ENCODE results near the gene TIAM2.
"Not testable (repeated sequence)": the region's sequence is repeated elsewhere in the genome, so short reads cannot be mapped to it uniquely, and the experiment has no call there.

The TIAM2 gene

GRCh38 chr6:155212616-155213380 is 217.7 kb downstream of the TIAM2 start:
- TF ChIP-seq CTCF (IDR thresholded peaks at IDR 0.05; ENCODE audit: extremely low read depth, insufficient read depth, missing control alignments): no peak
- in situ Hi-C loops (cut with MboI; ENCODE audit: low pct_unique_long_range_greater_than_20kb, low sequenced_read_pairs, unreplicated experiment): no loop called here
- DNase-seq (ENCODE audit: low spot score): no peak

DNA sequence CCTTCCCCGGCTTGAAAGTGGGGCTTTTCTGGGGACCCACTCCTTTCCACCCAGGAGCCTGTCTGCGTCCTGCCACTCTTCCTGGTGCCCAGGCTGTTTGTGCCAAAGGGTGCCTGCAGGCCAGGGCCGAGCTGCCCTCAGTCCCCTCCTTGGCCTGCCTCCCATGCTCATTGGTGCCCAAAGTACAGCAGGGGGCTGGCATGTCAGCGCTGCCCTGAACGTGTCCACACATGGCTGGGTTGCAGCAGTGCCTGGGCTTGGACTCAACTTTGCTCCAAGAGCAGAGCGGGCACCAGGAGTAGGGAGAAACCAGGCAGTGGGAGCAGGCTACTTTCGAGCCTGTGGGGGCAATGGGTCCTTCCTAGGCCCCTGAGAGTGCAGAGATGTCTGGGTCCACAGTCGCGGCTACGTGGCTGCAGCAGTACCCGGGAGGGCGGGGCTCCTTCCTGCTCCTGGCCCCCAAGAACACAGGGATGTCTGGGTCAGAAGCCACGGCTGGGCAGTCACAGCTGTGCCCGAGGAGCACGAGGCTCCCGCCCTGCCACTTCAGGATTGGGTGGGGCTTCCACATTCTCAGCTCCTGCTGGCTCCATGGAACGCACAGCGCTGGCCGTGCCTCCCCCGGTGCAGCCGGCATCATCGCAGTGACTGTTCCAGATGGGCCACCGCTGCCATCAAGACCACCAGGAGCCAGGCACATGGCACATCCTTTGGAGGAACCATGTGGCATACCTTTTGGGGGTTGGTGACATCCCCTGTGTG is 218.7 kb downstream of the TIAM2 start:
- in situ Hi-C loops (cut with MboI; ENCODE audit: low pct_unique_long_range_greater_than_20kb, low sequenced_read_pairs, unreplicated experiment): no loop called here
- no peak for DNase-seq (ENCODE audit: low spot score)
- no peak for TF ChIP-seq CTCF (IDR thresholded peaks at IDR 0.05; ENCODE audit: extremely low read depth, insufficient read depth, missing control alignments)

DNA sequence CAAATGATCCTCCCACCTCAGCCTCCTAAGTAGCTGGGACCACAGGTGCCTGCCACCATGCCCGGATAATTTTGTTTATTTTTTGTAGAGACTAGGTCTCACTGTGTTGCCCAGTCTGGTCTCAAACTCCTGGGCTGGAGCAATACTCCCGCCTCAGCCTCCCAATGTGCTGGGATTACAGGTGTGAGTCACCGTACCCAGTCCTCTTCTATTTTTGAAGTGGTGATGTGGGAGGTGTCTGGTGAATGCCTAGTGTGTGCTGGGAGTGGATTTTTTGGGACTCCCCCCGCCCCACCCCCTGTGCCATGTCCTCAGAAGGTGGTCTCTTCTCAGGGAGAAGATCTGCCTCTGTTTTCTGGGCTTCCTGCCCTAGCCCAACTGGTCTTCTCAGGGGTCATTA is 220.8 kb downstream of the TIAM2 start:
- no peak for TF ChIP-seq CTCF (IDR thresholded peaks at IDR 0.05; ENCODE audit: extremely low read depth, insufficient read depth, missing control alignments)
- in situ Hi-C loops (cut with MboI; ENCODE audit: low pct_unique_long_range_greater_than_20kb, low sequenced_read_pairs, unreplicated experiment): no loop called here
- no peak for DNase-seq (ENCODE audit: low spot score)

GRCh38 chr6:155216312-155217046 is 221.4 kb downstream of the TIAM2 start:
- TF ChIP-seq CTCF (IDR thresholded peaks at IDR 0.05; ENCODE audit: extremely low read depth, insufficient read depth, missing control alignments): no peak
- in situ Hi-C loops (cut with MboI; ENCODE audit: low pct_unique_long_range_greater_than_20kb, low sequenced_read_pairs, unreplicated experiment): no loop called here
- DNase-seq (ENCODE audit: low spot score): no peak

DNA sequence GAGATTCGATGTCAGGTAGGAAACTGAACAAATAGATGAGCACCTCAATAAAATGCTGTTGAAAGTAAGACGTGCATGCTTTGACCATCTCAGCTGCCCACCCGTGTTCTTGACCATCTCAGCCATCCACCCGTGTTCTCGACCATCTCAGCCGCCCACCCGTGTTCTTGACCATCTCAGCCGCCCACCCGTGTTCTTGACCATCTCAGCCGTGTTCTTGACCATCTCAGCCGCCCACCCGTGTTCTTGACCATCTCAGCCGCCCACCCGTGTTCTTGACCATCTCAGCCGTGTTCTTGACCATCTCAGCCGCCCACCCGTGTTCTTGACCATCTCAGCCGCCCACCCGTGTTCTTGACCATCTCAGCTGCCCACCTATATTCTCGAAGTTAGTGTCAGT is 223.6 kb downstream of the TIAM2 start:
- in situ Hi-C loops (cut with MboI; ENCODE audit: low pct_unique_long_range_greater_than_20kb, low sequenced_read_pairs, unreplicated experiment); DNase-seq (ENCODE audit: low spot score): not testable (repeated sequence)

DNA sequence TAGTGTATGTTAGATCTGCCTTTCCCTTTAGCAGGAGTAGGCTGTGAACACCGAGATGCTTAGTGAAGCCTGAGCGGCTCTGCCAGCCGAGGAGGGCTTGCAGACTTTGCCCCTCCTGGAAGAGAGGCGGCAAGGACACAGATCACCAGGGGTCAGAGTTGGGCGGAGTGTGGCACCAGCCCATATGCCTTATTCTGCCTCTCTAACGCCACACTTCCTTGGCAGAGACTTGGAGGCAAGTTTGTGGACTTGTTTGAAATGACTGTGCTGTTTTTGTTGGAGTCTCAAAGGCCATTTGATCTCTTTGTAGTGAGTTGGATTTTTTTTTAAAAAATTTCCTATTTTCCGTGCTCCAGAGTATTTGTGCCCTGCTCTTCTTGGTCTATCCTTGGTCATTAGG is 224.2 kb downstream of the TIAM2 start:
- in situ Hi-C loops (cut with MboI; ENCODE audit: low pct_unique_long_range_greater_than_20kb, low sequenced_read_pairs, unreplicated experiment): no loop called here
- no peak for TF ChIP-seq CTCF (IDR thresholded peaks at IDR 0.05; ENCODE audit: extremely low read depth, insufficient read depth, missing control alignments)
- no peak for DNase-seq (ENCODE audit: low spot score)
